GM10266 (cell line): Measurements from ENCODE around the gene RAX2.

Experiments used
- DNase-seq: peaks from one replicate; pipeline ENCODE4 v3.0.0; 2012; ENCODE audit errors: extremely low spot score
- CTCF ChIP-seq: IDR thresholded peaks from 2 replicates; pipeline ENCODE4 v1.5.1; 2012; ENCODE audit warnings: mild to moderate bottlenecking, low read depth; ENCODE audit not compliant: control insufficient read depth, insufficient read depth; ENCODE audit errors: missing control alignments

Gene RAX2

GRCh38 chr19:3738477-3739220 lies 33.4 kb downstream of the RAX2 start:
- TF ChIP-seq CTCF, result no peak
- no peak for DNase-seq

GRCh38 chr19:3737487-3738205 lies 34.4 kb downstream of the RAX2 start:
- no peak for TF ChIP-seq CTCF
- DNase-seq, result no peak

- TF ChIP-seq CTCF, result no peak
- no peak for DNase-seq
Measured at GRCh38 chr19:3736106-3736724, 35.8 kb downstream of the RAX2 start.

GRCh38 chr19:3734310-3734600 lies 37.8 kb downstream of the RAX2 start:
- no peak for DNase-seq
- TF ChIP-seq CTCF, result no peak

- TF ChIP-seq CTCF, result no peak
- DNase-seq, result no peak
Measured at GRCh38 chr19:3733549-3734309, 38.3 kb downstream of the RAX2 start.

- DNase-seq, result no peak
- no peak for TF ChIP-seq CTCF
Measured at GRCh38 chr19:3732108-3732507, 39.9 kb downstream of the RAX2 start.
